Fibroblast of upper back skin (primary cell): ENCODE results near the gene ATG7.
"Not testable (repeated sequence)": the region's sequence is repeated elsewhere in the genome, so short reads cannot be mapped to it uniquely, and the experiment has no call there.

Experiments used
- DNase-seq: peaks from one replicate; pipeline ENCODE4 v3.0.0-alpha.2; 2013

Gene ATG7

GRCh38 chr3:11558918-11559815 lies 287.0 kb downstream of the ATG7 start:
- no peak for DNase-seq

GRCh38 chr3:11559816-11560633 lies 287.8 kb downstream of the ATG7 start:
- no peak for DNase-seq

- DNase-seq, result no peak
Observed at GRCh38 chr3:11560746-11561145, 288.5 kb downstream of the ATG7 start.

- DNase-seq, result no peak
Observed at GRCh38 chr3:11562277-11562881, 290.2 kb downstream of the ATG7 start.

GRCh38 chr3:11563159-11563864 lies 291.1 kb downstream of the ATG7 start:
- DNase-seq, result no peak

GRCh38 chr3:11563865-11564185 lies 291.6 kb downstream of the ATG7 start:
- no peak for DNase-seq

GRCh38 chr3:11564577-11565001 lies 292.4 kb downstream of the ATG7 start:
- DNase-seq, result no peak

GRCh38 chr3:11565072-11565471 lies 292.9 kb downstream of the ATG7 start:
- DNase-seq, result no peak

GRCh38 chr3:11565492-11565891 lies 293.3 kb downstream of the ATG7 start:
- no peak for DNase-seq

- DNase-seq, result no peak
Observed at GRCh38 chr3:11565932-11566331, 293.7 kb downstream of the ATG7 start.

- no peak for DNase-seq
Observed at GRCh38 chr3:11566478-11566877, 294.3 kb downstream of the ATG7 start.

GRCh38 chr3:11566916-11567315 lies 294.7 kb downstream of the ATG7 start:
- DNase-seq, result no peak

GRCh38 chr3:11567516-11568467 lies 295.6 kb downstream of the ATG7 start:
- peak; percentile 46 for DNase-seq

GRCh38 chr3:11568503-11569155 lies 296.4 kb downstream of the ATG7 start:
- DNase-seq, result peak; percentile 90

- no peak for DNase-seq
Observed at GRCh38 chr3:11569156-11569741, 297.1 kb downstream of the ATG7 start.

- no peak for DNase-seq
Observed at GRCh38 chr3:11570251-11570650, 298.1 kb downstream of the ATG7 start.

- no peak for DNase-seq
Observed at GRCh38 chr3:11570789-11571495, 298.7 kb downstream of the ATG7 start.

- not testable (repeated sequence) for DNase-seq
Observed at GRCh38 chr3:11572660-11573059, 300.5 kb downstream of the ATG7 start.

GRCh38 chr3:11574981-11575669 lies 302.9 kb downstream of the ATG7 start:
- no peak for DNase-seq
